ENCODE results near the gene AP4M1.
A peak's percentile ranks its signal among the peaks of the same experiment; 100 is the strongest.

Gene AP4M1

DNA sequence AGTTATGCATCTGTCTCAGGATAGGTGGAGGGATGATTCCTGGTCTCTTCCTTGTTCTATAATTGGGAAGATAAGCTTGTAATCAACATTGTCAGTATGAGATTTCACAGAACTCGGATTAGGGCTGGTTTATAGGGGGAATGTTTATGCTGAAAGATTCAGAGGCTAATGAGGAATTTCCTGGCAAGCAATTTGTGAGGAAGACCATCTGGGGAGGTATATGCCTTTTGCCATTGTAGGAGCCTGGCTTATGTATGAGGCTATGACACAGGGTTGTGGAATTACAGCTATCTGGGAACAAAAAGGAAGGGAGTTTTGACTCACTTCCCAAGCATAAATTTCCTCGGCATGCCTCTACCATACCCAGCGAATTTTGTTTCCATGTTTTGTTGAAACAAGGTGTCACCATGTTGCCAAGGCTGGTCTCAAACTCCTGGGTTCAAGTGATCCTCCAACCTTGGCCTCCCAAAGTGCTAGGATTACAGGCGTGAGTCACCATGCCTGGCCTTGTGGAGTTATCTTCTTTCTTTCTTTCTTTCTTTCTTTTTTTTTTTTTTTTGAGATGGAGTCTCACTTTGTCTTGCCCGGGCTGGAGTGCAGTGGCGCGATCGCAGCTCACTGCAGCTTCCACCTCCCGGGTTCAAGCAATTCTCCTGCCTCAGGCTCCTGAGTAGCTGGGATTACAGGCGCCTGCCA is 14.2 kb upstream of the AP4M1 start:
- no peak for DNase-seq (ENCODE audit: low read depth in 1 of 2, low spot score in 1 of 2)

DNA sequence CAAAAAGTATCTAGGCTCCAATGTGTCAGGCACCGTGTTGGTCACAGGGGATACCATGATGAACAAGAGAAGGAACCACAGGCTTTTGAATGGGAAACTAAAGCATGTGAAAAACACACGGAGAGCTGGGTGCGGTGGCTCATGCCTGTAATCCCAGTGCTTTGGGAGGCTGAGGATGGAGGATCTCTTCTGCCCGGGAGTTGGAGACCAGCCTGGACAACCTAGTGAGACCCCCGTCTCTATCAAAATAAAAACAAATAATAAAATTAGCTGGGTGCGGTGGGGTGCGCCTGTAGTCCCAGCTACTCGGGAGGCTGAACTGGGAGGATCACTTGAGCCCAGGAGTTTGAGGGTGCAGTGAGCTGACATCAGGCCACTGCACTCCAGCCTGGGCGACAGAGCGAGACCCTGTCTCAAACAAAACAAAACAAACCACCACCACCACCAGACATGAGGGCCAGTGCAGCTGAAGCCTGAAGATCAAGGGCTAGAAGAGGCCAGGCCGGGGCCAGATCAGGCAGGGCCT is 13.3 kb upstream of the AP4M1 start:
- DNase-seq (ENCODE audit: low read depth in 1 of 2, low spot score in 1 of 2) = no peak

DNA sequence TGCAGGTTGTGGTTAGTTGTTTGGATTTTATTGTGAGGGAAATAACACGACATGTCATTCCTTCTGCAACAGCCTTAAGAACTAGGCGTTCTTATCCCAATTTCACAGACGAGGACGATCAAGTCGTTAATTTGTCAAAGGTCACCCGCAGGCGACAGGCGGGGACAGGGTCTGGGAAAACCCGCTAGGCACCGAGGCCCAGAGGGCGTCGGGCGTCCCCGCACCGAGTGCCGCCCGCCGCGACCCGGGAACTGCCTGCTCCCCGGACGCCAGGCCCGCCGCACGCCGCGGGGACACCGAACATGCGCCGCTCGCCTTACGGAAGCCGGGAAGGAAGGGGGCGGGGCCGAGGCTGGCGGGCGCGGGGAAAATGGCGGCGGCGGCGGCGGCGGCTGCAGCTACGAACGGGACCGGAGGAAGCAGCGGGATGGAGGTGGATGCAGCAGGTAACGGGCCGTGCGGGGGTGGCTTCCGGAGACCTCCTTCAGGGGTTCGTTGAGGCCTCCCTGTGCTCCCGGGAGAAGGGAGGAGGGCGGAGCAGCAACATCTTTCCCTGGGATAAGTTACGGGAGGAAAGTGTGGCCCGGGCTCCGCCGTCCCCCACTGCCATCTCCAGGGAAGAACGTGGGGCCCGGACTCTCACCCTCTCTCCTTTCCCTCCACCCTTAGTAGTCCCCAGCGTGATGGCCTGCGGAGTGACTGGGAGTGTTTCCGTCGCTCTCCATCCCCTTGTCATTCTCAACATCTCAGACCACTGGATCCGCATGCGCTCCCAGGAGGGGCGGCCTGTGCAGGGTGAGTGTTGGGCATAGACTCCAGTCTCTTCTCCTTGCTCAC is 12.6 kb upstream of the AP4M1 start, which contains the start of gene COPS6:
Gene COPS6 (plus strand): TSS at position 349 of the 837 bp plus-strand sequence. CDS start 22 bp downstream, at position 371.
- peak; percentile 76 to 83 for DNase-seq (ENCODE audit: low read depth in 1 of 2, low spot score in 1 of 2)

DNA sequence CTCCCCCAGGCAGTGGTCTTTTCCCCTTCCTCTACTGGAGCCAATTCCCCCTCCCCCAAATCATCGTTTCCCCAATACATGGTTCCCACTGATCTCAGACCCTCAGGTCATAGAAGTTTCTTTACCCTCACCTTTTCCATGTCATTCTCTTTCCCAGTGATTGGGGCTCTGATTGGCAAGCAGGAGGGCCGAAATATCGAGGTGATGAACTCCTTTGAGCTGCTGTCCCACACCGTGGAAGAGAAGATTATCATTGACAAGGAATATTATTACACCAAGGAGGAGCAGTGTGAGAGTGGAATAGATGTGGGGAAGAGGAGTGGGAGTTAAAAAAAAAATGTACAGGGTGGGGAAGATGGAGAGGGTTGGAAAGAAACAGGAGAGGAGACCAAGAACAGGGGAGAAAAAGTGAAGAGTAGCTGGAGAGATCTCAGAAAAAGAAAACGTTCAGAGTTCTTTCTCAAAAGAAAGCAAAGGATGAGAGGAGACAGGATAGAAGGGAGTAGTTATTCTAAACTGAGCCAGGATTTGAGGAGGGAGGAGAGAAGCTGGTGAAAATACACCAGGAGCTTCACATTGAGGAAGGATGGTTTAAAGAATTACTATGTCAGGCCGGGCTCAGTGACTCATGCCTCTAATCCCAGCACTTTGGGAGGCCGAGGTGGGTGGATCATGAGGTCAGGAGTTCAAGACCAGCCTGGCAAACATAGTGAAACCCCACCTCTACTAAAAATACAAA is 11.8 kb upstream of the AP4M1 start:
- no peak for DNase-seq (ENCODE audit: low read depth in 1 of 2, low spot score in 1 of 2)

DNA sequence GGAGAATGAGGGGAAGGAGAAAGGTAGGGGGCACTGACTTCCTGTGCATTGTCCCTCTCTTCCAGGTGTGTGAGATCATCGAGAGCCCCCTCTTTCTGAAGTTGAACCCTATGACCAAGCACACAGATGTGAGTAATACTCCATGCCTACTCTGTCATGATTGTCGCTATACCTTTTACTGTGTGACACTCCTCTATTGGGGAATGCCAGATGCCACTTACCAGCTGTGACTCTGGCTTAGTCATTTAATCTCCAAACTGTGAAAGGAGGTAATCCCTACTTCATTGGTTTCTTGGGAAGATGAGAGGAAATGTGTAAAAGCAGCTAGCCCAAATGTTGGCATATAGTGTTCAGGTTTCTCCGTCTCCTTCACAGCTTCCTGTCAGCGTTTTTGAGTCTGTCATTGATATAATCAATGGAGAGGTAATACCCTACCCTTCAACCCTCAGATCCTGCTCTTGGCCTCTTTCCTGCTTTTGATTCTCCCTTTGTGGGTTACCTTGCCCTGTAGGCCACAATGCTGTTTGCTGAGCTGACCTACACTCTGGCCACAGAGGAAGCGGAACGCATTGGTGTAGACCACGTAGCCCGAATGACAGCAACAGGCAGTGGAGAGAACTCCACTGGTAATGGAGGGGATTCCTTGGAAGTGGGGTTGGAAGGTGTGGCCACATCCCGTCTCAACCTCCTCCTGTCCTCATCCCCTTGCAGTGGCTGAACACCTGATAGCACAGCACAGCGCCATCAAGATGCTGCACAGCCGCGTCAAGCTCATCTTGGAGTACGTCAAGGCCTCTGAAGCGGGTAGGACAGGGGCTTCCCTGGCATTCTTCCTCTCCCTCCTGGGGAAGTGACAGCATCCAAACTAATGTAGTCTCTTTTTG is 10.7 kb upstream of the AP4M1 start:
- DNase-seq (ENCODE audit: low read depth in 1 of 2, low spot score in 1 of 2) = no peak

DNA sequence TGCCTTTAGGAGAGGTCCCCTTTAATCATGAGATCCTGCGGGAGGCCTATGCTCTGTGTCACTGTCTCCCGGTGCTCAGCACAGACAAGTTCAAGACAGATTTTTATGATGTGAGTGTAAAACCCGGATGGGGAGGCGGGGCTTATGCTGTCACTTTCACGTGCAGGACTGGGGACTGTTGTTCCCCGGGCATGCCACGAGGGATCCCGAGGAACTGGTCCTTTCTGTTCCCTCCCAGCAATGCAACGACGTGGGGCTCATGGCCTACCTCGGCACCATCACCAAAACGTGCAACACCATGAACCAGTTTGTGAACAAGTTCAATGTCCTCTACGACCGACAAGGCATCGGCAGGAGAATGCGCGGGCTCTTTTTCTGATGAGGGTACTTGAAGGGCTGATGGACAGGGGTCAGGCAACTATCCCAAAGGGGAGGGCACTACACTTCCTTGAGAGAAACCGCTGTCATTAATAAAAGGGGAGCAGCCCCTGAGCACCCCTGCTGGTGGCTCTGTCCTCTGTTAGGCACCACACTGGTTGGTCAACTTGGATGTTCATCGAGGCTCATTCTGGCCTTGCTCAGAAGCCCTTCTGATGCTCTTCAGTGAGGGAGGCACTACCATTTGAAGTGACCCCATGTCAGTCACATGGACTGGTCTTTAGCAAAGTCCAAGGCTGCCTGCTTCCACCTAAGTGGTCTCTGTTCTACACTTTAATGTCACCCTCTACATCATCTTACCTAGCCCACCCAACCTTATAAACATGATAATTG is 9.8 kb upstream of the AP4M1 start:
- no peak for DNase-seq (ENCODE audit: low read depth in 1 of 2, low spot score in 1 of 2)

DNA sequence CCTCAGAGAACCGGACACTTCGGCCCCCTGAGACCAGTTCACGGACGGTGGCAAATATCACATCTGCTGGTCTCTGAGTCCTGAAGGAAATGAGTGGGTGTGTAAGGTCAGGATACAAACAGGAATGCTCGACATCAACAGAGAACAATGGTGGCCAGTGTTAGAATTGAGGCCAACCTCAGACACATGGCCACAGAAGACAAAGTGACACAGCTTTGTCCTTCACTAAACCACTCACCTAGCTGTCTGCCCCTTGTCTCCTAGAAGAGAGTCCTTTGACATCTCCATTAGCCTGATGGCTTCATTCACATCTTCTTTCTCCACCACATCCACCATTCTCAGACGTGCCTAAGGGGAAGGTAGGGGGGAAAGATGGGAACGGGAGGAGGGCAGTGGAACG is 8.4 kb upstream of the AP4M1 start:
- DNase-seq (ENCODE audit: low read depth in 1 of 2, low spot score in 1 of 2) = no peak

DNA sequence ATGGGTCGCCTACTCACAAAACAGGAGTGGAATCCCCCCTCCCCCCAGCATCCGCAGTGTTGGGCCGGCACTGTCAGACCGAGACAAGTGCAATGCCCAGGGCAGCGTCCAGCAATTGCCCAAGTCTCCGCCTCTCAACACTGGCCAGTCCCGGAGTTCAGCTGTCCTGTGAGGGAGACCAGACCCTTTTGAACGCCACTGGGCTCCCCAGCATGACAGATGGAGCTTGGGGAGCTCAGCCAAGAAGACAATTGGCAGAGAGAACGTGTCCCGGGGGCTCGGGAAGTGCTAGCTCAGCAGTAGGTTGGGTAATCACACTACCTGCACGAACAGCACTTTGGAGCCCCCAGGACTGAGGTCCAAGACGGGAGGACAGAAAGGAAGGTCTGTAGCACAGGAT is 7.9 kb upstream of the AP4M1 start:
- DNase-seq (ENCODE audit: low read depth in 1 of 2, low spot score in 1 of 2) = no peak

DNA sequence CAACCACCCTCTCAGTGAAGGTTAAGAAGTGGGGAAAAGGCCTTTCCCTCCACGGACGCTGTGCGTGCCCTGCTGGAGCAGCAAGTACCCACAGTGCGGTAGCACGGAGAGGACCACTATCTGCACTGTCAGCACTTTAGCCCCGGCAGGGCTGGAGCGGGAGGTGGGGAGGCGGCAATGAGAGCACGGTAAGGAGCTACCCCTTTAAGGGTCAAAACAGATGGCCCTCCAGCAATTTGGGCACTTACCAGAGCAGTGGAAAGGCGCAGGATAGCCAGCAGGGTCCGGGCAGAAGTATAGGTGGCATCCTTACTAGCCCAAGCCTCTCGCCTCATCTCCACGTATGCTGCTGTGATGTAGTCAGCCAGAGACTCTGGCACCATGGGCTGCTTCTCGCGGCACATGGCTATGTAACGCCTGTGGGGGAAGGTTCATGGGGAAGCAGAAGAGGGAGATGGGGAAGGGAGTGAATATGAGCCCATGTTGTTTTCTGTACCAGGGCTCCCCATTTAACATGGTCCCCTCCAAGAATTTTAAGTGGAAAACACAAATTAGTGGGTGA is 7.4 kb upstream of the AP4M1 start:
- no peak for DNase-seq (ENCODE audit: low read depth in 1 of 2, low spot score in 1 of 2)

DNA sequence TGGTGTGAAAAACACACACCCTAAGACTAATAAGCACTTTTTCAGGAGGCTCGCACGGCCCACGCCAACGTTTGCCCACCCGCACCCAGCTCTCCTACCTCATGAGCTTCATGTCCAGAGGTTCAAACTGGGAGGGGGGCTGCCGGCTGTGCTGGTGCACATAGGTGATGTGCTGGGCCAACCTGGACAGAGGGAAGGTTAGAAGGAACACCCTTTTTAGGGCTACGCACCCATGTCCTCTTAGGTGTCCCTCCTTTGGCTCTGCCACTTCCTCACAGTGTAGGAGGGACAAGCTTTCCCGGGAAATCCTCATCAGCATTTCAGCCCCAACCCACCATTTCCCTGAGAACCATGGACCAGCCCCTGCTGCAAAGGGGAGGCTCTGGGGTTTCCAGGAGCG is 6.2 kb upstream of the AP4M1 start:
- no peak for DNase-seq (ENCODE audit: low read depth in 1 of 2, low spot score in 1 of 2)

DNA sequence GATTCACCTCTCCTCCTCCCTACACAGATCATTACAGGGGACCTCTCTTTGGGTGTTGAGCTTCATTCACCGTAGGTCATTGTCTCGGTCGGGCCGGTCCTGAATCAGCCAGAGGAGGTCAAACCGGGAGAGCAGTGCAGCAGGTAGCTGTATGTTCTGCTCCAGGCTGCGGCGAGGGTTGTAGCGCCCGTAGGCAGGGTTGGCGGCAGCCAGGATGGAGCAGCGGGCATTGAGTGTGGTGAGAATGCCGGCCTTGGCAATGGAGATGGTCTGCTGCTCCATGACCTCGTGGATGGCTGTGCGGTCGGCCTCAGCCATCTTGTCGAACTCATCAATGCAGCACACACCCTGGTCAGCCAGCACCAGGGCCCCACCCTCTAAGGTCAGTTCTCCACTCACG is 5.7 kb upstream of the AP4M1 start:
- DNase-seq (ENCODE audit: low read depth in 1 of 2, low spot score in 1 of 2) = no peak

DNA sequence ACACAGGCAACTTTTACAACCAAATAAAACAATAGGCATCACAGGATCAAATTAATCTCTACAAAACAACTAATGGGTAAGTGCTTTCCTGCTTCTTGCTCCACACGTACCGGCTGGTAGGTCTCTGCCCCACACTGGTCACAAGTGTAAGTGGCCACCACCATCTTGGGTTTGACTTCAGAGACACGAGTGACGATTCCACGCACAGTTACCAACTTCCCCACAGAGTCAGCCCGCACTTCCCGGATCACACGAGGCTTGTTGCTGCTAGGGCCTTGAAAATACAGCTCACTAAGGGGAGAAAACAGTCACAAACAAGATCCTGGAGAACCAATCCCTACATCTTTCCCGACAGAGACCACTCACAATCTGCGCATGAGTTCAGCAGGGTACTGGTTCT is 2.5 kb upstream of the AP4M1 start:
- no peak for DNase-seq (ENCODE audit: low read depth in 1 of 2, low spot score in 1 of 2)

DNA sequence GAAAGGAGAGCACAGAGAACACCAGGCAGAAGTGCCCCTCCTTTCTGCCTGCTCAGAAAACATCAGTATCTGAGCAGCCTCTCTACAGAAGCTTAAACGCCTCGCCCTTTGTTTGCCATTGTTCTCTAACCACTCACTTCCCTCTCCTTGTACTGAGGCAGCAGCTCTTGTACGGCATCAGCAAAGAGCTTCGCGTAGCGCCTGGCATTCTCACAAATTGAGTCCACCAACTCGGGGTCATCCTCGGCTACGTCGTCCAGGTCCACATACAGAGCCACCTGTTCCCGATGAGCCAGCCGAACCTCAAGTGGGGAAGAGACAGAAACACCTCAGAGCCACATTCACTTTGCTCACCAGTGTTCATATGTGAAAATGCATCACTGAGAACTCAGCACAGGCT is 2.0 kb upstream of the AP4M1 start:
- DNase-seq (ENCODE audit: low read depth in 1 of 2, low spot score in 1 of 2) = no peak

DNA sequence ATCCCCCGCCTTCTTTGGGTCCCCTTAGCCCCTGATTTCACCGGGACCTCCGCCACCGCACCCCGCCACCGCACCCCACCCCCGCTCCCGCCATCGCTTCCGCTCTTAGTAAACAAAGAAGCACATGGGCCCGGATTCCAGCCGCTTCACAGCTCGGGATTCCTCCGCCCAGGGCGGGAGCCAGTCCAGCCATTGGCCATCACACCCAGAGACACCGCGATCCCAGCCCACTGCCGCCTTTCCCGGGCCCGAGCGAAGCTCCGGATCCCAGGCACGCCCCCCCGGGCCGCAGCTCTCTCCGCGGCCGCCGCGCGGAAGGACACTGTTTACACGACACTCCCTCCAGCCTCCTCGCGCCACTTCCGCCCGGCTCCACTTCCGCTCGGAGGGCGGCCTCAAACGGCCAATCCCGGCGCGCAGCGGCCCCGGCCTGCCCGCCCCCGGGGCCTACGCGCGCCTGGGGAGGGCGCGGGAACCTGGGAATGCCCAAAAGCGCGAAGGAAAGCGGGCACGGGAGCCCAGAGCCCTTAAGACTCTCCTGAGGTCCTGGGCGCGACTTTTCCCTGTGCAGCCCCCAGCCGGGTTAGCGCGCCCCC is 925 bp upstream of the AP4M1 start:
- DNase-seq (ENCODE audit: low read depth in 1 of 2, low spot score in 1 of 2) = peak; percentile 72 to 81

DNA sequence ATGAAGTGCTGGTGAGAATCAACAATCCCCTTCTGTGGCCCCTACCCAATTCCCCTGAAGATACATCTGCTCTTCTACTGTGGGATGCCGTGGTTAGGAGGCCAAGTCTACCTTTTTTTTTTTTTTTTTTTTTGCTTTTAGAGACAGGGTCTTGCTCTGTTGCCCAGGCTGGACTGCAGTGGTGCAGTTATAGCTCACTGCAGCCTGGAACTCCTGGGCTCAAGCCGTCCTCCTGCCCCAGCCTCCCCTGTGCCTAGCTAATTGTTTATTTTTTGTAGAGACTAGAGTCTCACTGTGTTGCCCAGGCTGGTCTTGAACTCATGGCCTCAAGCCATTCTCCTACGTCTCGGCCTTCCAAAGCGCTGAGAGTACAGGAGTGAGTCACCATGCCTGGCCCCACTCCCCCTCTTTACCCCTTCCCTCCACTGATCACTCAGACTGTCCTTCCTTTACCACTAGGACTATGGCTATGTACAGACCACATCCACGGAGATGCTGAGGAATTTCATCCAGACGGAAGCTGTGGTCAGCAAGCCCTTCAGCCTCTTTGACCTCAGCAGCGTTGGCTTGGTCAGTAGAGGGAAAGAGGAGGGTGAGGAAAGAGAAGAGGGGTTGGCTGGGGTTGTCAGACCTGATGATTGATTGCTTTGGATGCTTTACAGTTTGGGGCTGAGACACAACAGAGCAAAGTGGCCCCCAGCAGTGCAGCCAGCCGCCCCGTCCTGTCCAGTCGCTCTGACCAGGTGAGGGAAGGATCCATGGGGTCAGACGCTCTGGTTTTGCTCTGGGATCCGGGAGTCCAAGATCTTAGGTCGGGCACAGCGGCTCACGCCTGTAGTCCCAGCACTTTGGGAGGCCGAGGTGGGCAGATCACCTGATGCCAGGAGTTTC is 1.8 kb downstream of the AP4M1 start:
- DNase-seq (ENCODE audit: low read depth in 1 of 2, low spot score in 1 of 2) = no peak

DNA sequence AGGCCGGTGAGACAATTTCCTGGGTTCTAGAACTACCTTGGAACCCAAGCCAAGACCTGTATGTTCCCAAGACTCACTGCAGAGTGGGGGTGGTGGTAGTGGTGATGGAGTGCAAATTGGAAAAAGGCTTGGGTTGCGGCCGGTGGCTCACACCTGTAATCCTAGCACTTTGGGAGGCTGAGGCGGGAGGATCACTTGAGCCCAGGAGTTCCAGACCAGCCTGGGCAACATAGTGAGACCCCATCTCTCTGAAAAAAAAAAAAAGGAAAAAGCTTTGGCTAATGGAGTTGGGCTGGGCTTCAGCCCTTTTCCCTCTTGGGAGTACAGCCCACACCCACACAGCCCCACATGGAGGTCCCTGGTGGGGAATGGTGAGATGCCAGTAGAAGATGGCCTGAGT is 4.1 kb downstream of the AP4M1 start:
- no peak for DNase-seq (ENCODE audit: low read depth in 1 of 2, low spot score in 1 of 2)

DNA sequence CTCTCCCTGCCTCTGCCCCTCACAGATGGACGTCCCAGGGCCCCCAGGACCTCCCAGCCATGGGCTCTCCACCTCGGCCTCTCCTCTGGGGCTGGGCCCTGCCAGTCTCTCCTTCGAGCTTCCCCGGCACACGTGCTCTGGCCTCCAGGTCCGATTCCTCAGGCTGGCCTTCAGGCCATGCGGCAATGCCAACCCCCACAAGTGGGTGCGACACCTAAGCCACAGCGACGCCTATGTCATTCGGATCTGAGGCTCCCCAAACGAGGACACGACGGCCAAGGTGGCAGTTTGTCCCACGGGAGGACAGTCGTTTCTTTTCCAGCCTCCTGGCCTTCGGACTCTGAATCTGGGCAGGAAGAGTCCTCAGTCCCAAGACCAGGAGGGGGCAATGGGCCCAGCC is 5.2 kb downstream of the AP4M1 start:
- DNase-seq (ENCODE audit: low read depth in 1 of 2, low spot score in 1 of 2) = no peak

DNA sequence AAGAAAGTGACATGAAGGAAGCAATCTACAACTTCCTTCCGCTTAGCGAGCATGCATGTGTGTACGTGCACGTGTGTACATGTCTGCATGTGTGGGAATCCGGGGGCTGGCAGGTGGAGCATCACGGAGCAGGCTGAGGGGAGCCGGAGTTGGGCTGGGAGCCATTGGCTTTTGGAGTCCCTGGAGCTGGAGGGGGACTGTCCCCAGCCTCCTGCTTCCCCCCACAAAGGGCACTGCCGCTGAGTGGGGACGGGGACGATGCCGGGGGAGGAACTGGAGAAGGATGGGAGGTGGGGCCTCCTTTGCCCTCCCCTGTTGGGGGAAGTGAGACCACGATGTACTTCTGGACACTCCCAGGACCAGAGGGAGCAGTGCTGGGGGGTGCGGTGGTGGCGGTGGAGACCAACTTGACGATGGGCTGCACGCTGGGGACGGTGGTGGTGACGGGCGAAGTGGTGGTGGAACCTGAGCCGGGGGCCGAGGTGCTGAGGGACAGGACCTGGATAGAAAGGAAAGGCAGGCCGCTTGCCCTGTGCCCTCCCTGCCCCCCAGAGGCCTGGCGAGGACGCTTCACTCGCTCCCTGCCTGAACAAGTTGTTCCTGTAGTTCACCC is 5.8 kb downstream of the AP4M1 start:
- no peak for DNase-seq (ENCODE audit: low read depth in 1 of 2, low spot score in 1 of 2)

All from activated CD4-positive, alpha-beta T cell treated with anti-CD3 and anti-CD28 coated beads, Interleukin-2, amount 50 U/mL, for 24 hours (primary cell).